NT2/D1 (cell line): ENCODE results near the gene NAGS.
"Not testable (repeated sequence)": the region's sequence is repeated elsewhere in the genome, so short reads cannot be mapped to it uniquely, and the experiment has no call there.

Source experiments
- DNase-seq: peaks from one replicate; pipeline ENCODE4 v3.0.0-alpha.2; 2011; ENCODE audit warnings: low read depth, low spot score
- H3K27me3 ChIP-seq: 2 replicates; pipeline ENCODE4 v1.6.0; 2011; ENCODE audit warnings: mild to moderate bottlenecking; ENCODE audit not compliant: insufficient read length, insufficient read depth
- H3K36me3 ChIP-seq: 2 replicates; pipeline ENCODE4 v1.6.1; 2011; ENCODE audit warnings: mild to moderate bottlenecking, low read length, mixed read lengths; ENCODE audit not compliant: insufficient read depth, insufficient read length
- H3K4me1 ChIP-seq: 2 replicates; pipeline ENCODE4 v1.5.1; 2011; ENCODE audit not compliant: insufficient read depth, insufficient read length
- H3K4me3 ChIP-seq: 2 replicates; pipeline ENCODE4 v1.5.1; 2011; ENCODE audit warnings: low read depth; ENCODE audit not compliant: insufficient read length
- H3K9ac ChIP-seq: 2 replicates; pipeline ENCODE4 v1.6.0; 2011; ENCODE audit warnings: low read depth; ENCODE audit not compliant: insufficient read length
- H3K9me3 ChIP-seq: 2 replicates; pipeline ENCODE4 v1.5.1; 2011; ENCODE audit warnings: mild to moderate bottlenecking, low read length; ENCODE audit not compliant: insufficient read depth
- SUZ12 ChIP-seq: IDR thresholded peaks from 2 replicates; pipeline ENCODE4 v1.6.1; 2011; ENCODE audit not compliant: insufficient read length, insufficient read depth; ENCODE audit errors: extremely low read depth
- YY1 ChIP-seq: IDR thresholded peaks from 2 replicates; pipeline ENCODE4 v1.6.1; 2011; ENCODE audit not compliant: insufficient read length, insufficient read depth
- ZNF274 ChIP-seq: IDR thresholded peaks from 2 replicates; pipeline ENCODE4 v1.6.1; 2011; ENCODE audit warnings: mild to moderate bottlenecking, low read depth, low read length

NAGS gene, protein sequence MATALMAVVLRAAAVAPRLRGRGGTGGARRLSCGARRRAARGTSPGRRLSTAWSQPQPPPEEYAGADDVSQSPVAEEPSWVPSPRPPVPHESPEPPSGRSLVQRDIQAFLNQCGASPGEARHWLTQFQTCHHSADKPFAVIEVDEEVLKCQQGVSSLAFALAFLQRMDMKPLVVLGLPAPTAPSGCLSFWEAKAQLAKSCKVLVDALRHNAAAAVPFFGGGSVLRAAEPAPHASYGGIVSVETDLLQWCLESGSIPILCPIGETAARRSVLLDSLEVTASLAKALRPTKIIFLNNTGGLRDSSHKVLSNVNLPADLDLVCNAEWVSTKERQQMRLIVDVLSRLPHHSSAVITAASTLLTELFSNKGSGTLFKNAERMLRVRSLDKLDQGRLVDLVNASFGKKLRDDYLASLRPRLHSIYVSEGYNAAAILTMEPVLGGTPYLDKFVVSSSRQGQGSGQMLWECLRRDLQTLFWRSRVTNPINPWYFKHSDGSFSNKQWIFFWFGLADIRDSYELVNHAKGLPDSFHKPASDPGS

DNA sequence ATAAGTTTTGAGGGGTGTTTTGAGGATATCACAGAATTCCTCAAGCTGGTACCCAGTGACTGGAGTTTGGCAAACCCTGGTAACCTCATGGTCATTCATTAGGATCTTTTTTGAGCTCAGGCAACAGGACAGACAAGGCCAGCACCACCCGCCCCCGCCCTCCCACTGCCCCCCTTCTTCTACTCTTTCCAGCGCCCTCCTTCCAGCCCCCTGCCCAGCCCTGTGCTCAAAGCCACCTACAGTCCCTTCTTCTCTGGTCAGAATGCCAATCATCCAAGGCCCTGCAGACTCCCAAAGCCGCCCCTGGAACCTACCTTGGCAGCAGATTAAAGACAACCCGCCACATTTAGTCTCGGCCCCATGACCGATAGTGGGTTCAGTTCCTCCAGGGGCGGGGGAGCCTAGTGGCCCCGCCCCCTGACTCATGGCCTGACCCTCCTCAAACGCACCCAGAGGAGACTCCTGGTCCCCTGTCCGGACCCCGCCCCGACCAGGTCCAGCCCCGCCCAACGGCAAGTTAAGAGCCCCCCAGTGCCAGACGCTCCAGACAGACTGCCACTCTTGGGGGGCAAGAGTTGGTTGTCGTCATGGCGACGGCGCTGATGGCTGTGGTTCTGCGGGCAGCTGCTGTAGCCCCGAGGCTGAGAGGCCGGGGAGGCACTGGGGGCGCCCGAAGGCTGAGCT is at the start of gene NAGS:
Gene NAGS (plus strand): TSS at position 546 of the 684 bp plus-strand sequence. CDS start 42 bp downstream, at position 588.
- H3K27me3 ChIP-seq: peaks cover 35% of the 10 kb centered on the region
- peak within 1 kb of the TSS; percentile 68 for H3K4me3 ChIP-seq
- no peaks in the 10 kb centered on the region for H3K9me3 ChIP-seq
- peaks cover 3% of the 10 kb centered on the region for H3K36me3 ChIP-seq
- H3K4me1 ChIP-seq: peaks cover 8% of the 10 kb centered on the region
- no peak for DNase-seq
- peak within 1 kb of the TSS; percentile 81 for H3K9ac ChIP-seq
- TF ChIP-seq YY1: no peak
- peak; percentile 28 for TF ChIP-seq SUZ12

DNA sequence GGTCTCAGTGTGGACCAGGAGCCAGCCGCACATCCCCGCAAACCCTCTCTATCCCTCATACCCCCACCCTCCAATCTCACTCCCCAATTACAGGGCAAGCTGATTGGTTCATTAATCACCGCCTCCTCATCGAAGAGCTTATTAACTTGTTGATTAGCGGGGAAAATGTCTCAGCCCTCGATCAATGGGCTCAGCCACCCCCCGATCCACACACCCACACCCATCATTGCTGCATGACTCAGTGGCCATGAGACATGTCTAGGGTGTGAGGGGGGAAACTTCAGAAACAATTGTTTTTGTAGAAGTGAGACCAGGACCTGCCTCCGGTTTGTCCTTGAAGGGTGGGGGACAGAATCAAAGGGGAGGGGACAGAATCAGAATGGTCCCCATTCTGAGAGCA is 48.2 kb upstream of the NAGS start:
- Histone ChIP-seq H3K4me3 (no peak overlapping the region), H3K4me1 (peaks cover 7% of the 10 kb centered on the region), H3K9ac (no peak overlapping the region), H3K27me3 (no peaks in the 10 kb centered on the region), H3K36me3 (no peaks in the 10 kb centered on the region), H3K9me3 (no peaks in the 10 kb centered on the region)
- TF ChIP-seq YY1: no peak
- TF ChIP-seq ZNF274: no peak
- no peak for TF ChIP-seq SUZ12
- no peak for DNase-seq

DNA sequence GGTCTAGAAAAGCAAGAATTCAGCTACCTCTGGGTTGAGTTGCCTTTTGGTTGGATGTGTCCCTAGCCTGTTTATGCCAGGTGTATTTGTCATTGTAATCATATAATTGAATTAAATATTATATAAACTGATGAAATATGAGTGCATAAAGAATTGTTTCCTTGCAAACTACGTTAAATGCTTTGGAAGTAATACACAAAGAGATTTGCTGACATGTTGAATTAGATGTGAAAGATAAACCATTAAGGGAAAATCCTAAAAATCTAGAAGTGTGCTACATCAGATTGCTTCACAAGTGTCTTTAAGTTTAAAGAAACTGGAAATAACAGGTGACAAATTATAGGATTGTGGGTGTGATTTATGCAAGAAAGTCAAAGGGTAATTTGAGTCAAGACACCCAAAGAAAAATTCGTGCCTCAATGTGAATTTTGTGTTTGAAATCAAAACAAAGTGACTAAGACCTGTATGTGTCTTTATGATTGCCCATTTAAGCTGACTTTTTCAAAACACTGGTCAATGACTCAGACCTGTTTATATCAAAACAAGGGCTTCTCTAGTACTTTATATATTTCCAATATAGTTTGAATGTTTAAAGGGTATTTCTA is 45.6 kb upstream of the NAGS start:
- no peak for DNase-seq
- Histone ChIP-seq H3K9me3 (no peaks in the 10 kb centered on the region), H3K9ac (no peak overlapping the region), H3K4me3 (no peak overlapping the region), H3K4me1 (no peaks in the 10 kb centered on the region), H3K36me3 (no peaks in the 10 kb centered on the region), H3K27me3 (no peaks in the 10 kb centered on the region)
- no peak for TF ChIP-seq YY1
- TF ChIP-seq SUZ12: no peak
- TF ChIP-seq ZNF274: no peak

DNA sequence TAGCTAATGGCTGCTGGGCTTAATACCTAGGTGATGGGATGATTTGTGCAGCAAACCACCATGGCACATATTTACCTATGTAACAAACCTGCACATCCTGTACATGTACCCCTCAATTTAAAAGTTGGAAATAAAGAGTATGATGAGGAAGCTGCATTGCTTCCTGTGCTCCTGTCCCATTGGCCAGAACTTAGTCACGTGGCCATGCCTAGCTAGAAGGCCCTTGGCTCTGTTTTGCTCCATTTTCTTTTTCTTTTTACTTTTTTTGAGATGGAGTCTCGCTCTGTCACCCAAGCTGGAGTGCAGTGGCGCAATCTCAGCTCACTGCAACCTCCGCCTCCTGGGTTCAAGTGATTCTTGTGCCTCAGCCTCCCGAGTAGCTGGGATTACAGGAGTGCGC is 43.1 kb upstream of the NAGS start:
- not testable (repeated sequence) for DNase-seq, H3K27me3 ChIP-seq, H3K9me3 ChIP-seq, H3K4me3 ChIP-seq, H3K9ac ChIP-seq, H3K36me3 ChIP-seq, H3K4me1 ChIP-seq

DNA sequence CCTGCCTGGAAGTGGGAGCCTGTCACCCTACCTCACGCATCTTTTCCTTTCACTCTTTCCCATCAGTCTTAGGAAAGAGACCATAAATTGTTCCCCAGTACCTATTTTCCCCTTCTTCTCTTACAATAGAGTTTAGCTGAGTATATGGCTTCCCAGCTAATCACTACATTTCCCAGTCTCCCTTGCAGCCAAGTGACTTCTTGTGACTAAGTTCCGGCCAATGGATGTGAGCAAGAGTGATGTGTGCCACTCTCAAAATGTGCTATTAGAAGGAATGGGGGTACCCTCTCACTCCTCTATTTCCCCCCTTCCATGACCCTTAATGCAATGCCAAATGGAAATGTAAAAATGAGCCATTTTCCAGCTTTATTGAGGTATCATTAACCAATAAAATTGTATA is 42.5 kb upstream of the NAGS start:
- Histone ChIP-seq H3K36me3 (no peaks in the 10 kb centered on the region), H3K4me1 (no peaks in the 10 kb centered on the region), H3K27me3 (no peaks in the 10 kb centered on the region), H3K9me3 (no peaks in the 10 kb centered on the region), H3K4me3 (no peak overlapping the region), H3K9ac (no peak overlapping the region)
- DNase-seq: no peak
- no peak for TF ChIP-seq YY1
- TF ChIP-seq ZNF274: no peak
- TF ChIP-seq SUZ12: no peak

DNA sequence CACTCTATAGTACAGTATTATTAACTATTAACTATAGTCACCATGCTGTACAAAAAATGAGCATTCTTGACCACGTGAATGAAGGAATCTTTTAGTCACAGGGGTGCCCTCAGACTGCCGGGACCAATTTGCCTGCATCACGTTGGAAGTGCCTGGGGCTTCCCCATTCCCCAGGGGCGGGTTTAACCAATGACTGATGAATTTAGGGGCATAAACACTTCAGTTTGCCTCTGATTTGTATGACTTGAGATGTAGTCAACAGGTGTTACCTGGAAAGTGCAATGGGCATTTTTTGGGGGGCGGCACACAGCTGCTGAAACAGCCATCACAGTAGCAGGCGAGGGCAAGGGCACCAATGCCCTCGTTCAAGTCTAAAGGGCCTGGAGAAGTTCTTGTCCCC is 41.9 kb upstream of the NAGS start:
- Histone ChIP-seq H3K4me3 (no peak overlapping the region), H3K36me3 (no peaks in the 10 kb centered on the region), H3K27me3 (no peaks in the 10 kb centered on the region), H3K9ac (no peak overlapping the region), H3K9me3 (no peaks in the 10 kb centered on the region), H3K4me1 (no peaks in the 10 kb centered on the region)
- no peak for DNase-seq
- TF ChIP-seq SUZ12 (no peak), YY1 (no peak), ZNF274 (no peak)

DNA sequence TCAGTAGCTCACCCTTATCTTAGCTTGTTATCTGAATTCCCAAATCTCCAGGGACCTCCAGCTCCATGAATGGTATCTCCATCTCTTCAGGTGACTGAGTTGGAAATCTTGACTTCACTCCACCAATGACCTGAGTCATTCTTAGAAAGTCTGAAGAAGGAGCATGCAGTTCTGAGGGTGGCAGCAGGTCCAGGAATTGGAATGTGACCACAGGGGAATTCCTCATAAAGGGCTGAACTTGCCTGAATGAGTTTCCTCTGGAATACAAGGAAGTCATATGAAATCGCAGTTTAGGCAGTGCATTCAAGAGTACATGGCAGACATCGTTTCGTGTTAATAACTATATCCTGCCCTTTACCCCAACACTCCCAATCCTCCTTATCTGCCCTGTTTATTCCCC is 38.1 kb upstream of the NAGS start:
- Histone ChIP-seq H3K4me1 (no peaks in the 10 kb centered on the region), H3K36me3 (no peaks in the 10 kb centered on the region), H3K9ac (no peak overlapping the region), H3K27me3 (no peaks in the 10 kb centered on the region), H3K9me3 (no peaks in the 10 kb centered on the region), H3K4me3 (no peak overlapping the region)
- no peak for TF ChIP-seq YY1
- no peak for TF ChIP-seq SUZ12
- TF ChIP-seq ZNF274: no peak
- no peak for DNase-seq
